GM12878 (cell line): ENCODE measurements around the gene IQGAP2. TPM values are rescaled to one million over a fixed set of nuclear protein-coding genes. Genes with fewer than 3 reads are reported as not detected.

Experiments used
- ATAC-seq: fragments of 200-7000 bp; cut with Tn5 transposase; 3 replicates; pipeline ENCODE4 v1.9.1; 2020; ENCODE audit warnings: mild to moderate bottlenecking, moderate library complexity
- BruUV-seq: library from RNA; stranded (reverse); fragments of 400-500 nt; replicated peaks from 2 replicates; lab custom pipeline; 2021; lab: Mats Ljungman, UMichigan
- CTCF ChIA-PET: fragments of 300-600 bp; sonication (Branson Sonifier 250); formaldehyde crosslinking; extraction: SDS; loops from one replicate; lab custom pipeline; 2021; ENCODE audit warnings: inconsistent platforms; lab: Yijun Ruan, JAX
- POLR2A ChIA-PET: fragments of 350-600 bp; formaldehyde crosslinking; extraction: SDS; loops from one replicate; lab custom pipeline; 2021; ENCODE audit warnings: inconsistent platforms; lab: Charles Lee
- RAD21 ChIA-PET: fragments of 300-600 bp; sonication (Branson Sonifier 250); formaldehyde crosslinking; loops from one replicate; lab custom pipeline; 2023; ENCODE audit warnings: antibody characterized with exemption; ENCODE audit not compliant: unreplicated experiment; lab: Charles Lee
- SMC1A ChIA-PET: fragments of 300-600 bp; sonication (Branson Sonifier 250); formaldehyde crosslinking; loops from one replicate; lab custom pipeline; 2023; ENCODE audit not compliant: unreplicated experiment, uncharacterized antibody; lab: Charles Lee
- DNase-seq: peaks from one replicate; pipeline ENCODE4 v3.0.0-alpha.2; 2011; ENCODE audit warnings: low read depth, low spot score
- FAIRE-seq: peaks from 3 replicates; lab custom pipeline; 2011; peaks lifted over from hg19 to GRCh38; lab: Jason Lieb, UNC
- H2AFZ ChIP-seq: 2 replicates; pipeline ENCODE4 v1.6.0; 2011; ENCODE audit warnings: low read depth, low read length, control low read depth; ENCODE audit not compliant: control insufficient read depth
- H3K27ac ChIP-seq: 2 replicates; pipeline ENCODE4 v1.5.1; 2011; ENCODE audit warnings: control low read depth; ENCODE audit not compliant: control insufficient read depth, insufficient read depth
- H3K27me3 ChIP-seq, 2 experiments: replicated peaks in 1 of 2; 2 replicates each; pipeline versions ENCODE4 v1.6.0 to v1.6.1; 2011; ENCODE audit warnings: low read length in 1 of 2; ENCODE audit not compliant: control insufficient read depth in 2 of 2, insufficient read depth in 2 of 2
- H3K36me3 ChIP-seq, 2 experiments: 2 replicates each; pipeline ENCODE4 v1.5.1; 2011; ENCODE audit warnings: low read length in 1 of 2; ENCODE audit not compliant: control insufficient read depth in 2 of 2, insufficient read depth in 2 of 2
- H3K4me1 ChIP-seq: 2 replicates; pipeline ENCODE4 v1.6.1; 2011; ENCODE audit warnings: mild to moderate bottlenecking, low read length, moderate library complexity, mixed read lengths; ENCODE audit not compliant: control insufficient read depth, insufficient read depth
- H3K4me2 ChIP-seq: 2 replicates; pipeline ENCODE4 v1.6.0; 2011; ENCODE audit warnings: control low read depth; ENCODE audit not compliant: control insufficient read depth, insufficient read depth
- H3K4me3 ChIP-seq: fragments of 200-600 bp; sonication (generic); 2 replicates; pipeline ENCODE4 v1.5.1; 2016
- H3K79me2 ChIP-seq: 2 replicates; pipeline ENCODE4 v1.6.0; 2011; ENCODE audit warnings: low read length; ENCODE audit not compliant: control insufficient read depth, insufficient read depth
- H3K9ac ChIP-seq: 2 replicates; pipeline ENCODE4 v1.8.0; 2011; ENCODE audit warnings: low read length, control low read depth, mixed read lengths; ENCODE audit not compliant: control insufficient read depth, insufficient read depth
- H3K9me3 ChIP-seq: replicated peaks from 3 replicates; pipeline ENCODE4 v1.5.1; 2011; ENCODE audit warnings: mild to moderate bottlenecking, low read length; ENCODE audit not compliant: control insufficient read depth, insufficient read depth
- H4K20me1 ChIP-seq: 2 replicates; pipeline ENCODE4 v1.6.0; 2011; ENCODE audit not compliant: control insufficient read depth, insufficient read depth
- CHD4 ChIP-seq: fragments of 200-600 bp; sonication (generic); IDR thresholded peaks from 2 replicates; pipeline ENCODE4 v1.6.1; 2016; ENCODE audit warnings: mild to moderate bottlenecking
- CREB1 ChIP-seq: IDR thresholded peaks from 2 replicates; pipeline ENCODE4 v1.6.1; 2012; ENCODE audit warnings: low read depth, mild to moderate bottlenecking, inconsistent platforms
- IKZF1 ChIP-seq: fragments of 450-650 bp; conservative IDR thresholded peaks from 2 replicates; pipeline ENCODE4 v1.6.1; 2017; ENCODE audit warnings: antibody characterized with exemption, mild to moderate bottlenecking
- KAT2A ChIP-seq: conservative IDR thresholded peaks from 2 replicates; pipeline ENCODE4 v1.6.1; 2011; ENCODE audit warnings: low read depth, low read length; ENCODE audit not compliant: control insufficient read depth
- NR2C1 ChIP-seq: fragments of 450-650 bp; IDR thresholded peaks from 2 replicates; pipeline ENCODE4 v1.6.1; 2017; ENCODE audit warnings: antibody characterized with exemption, mild to moderate bottlenecking, moderate library complexity
- POLR2A ChIP-seq: IDR thresholded peaks from 2 replicates; pipeline ENCODE4 v1.6.1; 2011; ENCODE audit warnings: low read depth, mild to moderate bottlenecking, low read length
- SMC3 ChIP-seq: IDR thresholded peaks from 2 replicates; pipeline ENCODE4 v1.6.1; 2011; ENCODE audit warnings: low read length, improper control_type of control experiment, borderline replicate concordance
- SREBF2 ChIP-seq: IDR thresholded peaks from 2 replicates; pipeline ENCODE4 v1.6.1; 2012; ENCODE audit warnings: mild to moderate bottlenecking, low read length
- SUZ12 ChIP-seq: fragments of 200-600 bp; sonication (generic); IDR thresholded peaks from one replicate; pipeline ENCODE4 v1.6.1; 2018; ENCODE audit warnings: antibody characterized with exemption, mild to moderate bottlenecking; ENCODE audit not compliant: unreplicated experiment
- TCF12 ChIP-seq: IDR thresholded peaks from 2 replicates; pipeline ENCODE4 v1.6.1; 2011; ENCODE audit warnings: low read depth, mild to moderate bottlenecking, low read length
- whole genome bisulfite sequencing: methylation state at CpG from one replicate; pipeline ENCODE4 v1.1.6; 2016; ENCODE audit warnings: low lambda C conversion rate; ENCODE audit not compliant: insufficient replicate concordance, insufficient coverage; ENCODE audit errors: missing lambda C conversion rate; 5-methylcytosine and 5-hydroxymethylcytosine counted together
- in situ Hi-C: fragments of 300-500 bp; cut with MboI; formaldehyde crosslinking; loops from 9 replicates; pipeline ENCODE4 v1.14.3; 2018; ENCODE audit warnings: mixed read lengths
- intact Hi-C: fragments of 100-400 bp; cut with micrococcal nuclease; formaldehyde crosslinking; loops from one replicate; pipeline ENCODE4 v1.14.2; 2022; ENCODE audit not compliant: unreplicated experiment
- polyA plus RNA-seq, 11 experiments: library from polyadenylated mRNA; depleted of rRNA in 4 of 11; unstranded in 6 of 11; stranded (reverse) in 5 of 11; fragments of >200 nt; fragmentation: Nextera tagmentation in 4 of 11; fragmentation: Illumina TruSeq in 1 of 11; extraction: Ambion mirVana in 4 of 11; extraction: Trizol in 1 of 11; gene quantifications; 1 replicate in 1 of 11; 2 replicates in 10 of 11; pipeline versions ENCODE4 v1.2.1 to v1.2.3, GENCODE V29; 2011 to 2016; ENCODE audit warnings: inconsistent platforms in 2 of 11, missing spikeins in 2 of 11, low read depth in 1 of 11
- total RNA-seq, 4 experiments: library from RNA; depleted of rRNA in 3 of 4; stranded (reverse); fragments of >200 nt in 3 of 4; fragmentation: Illumina TruSeq in 1 of 4; extraction: Trizol in 1 of 4; gene quantifications; 2 replicates each; pipeline versions ENCODE4 v1.2.1 to v1.2.3, GENCODE V29; 2013 to 2021
- TF ChIP-seq, protein P1 (sequence below): IDR thresholded peaks from 2 replicates; pipeline ENCODE4 v1.6.1; 2012; ENCODE audit warnings: low read depth, low read length, improper control_type of control experiment

The IQGAP2 gene
- total and polyA plus RNA-seq, 10 of the 15 experiments (the other 5 are each of a cell fraction or from before 2014, with no cell fraction given): 14.5 to 41.4 (median 21.8) TPM

GRCh38 chr5:76542241-76542640 is 139.2 kb downstream of the IQGAP2 start:
- ChIA-PET SMC1A (interaction anchor here (0.8 to 4.1 kb wide), 10 partner anchors 8 to 259 kb away, joined by 3 to 52 read pairs (median 5); partner anchors contain the start of gene IQGAP2), RAD21 (interaction anchor here (0.8 to 4.4 kb wide), 5 partner anchors 40 to 236 kb away, joined by 3 to 52 read pairs (median 23); partner anchors contain the start of gene IQGAP2), CTCF (interaction anchor here (1.0 to 4.4 kb wide), 10 partner anchors 17 to 286 kb away, joined by 3 to 65 read pairs (median 6); partner anchors contain the start of gene IQGAP2), POLR2A (interaction anchor here (1.2 kb wide), 1 partner anchor 65 kb away, joined by 3 read pairs; no protein-coding TSS in a partner anchor)
- H3K4me3 ChIP-seq: no peak overlapping the region
- in situ Hi-C loops: loop anchor here (5.0 kb wide), 1 partner anchor 135 kb away; no protein-coding TSS in a partner anchor
- H3K4me2 ChIP-seq: no peak overlapping the region
- no peaks in the 10 kb centered on the region for H3K36me3 ChIP-seq
- H4K20me1 ChIP-seq: no peaks in the 10 kb centered on the region
- no peak overlapping the region for H2AFZ ChIP-seq
- intact Hi-C loops: loop anchor here (5.0 kb wide), 1 partner anchor 190 kb away; no protein-coding TSS in a partner anchor
- peaks cover 1% of the 10 kb centered on the region for H3K79me2 ChIP-seq
- DNase-seq (no peak), FAIRE-seq (no peak), ATAC-seq (no peak)
- 73% methylated on average over 6 of the region's 6 CpGs for WGBS
- TF ChIP-seq SREBF2 (no peak), KAT2A (no peak)
- no TSS peak for BruUV-seq
- H3K27me3 ChIP-seq: no peaks in the 10 kb centered on the region
- no peak overlapping the region for H3K9ac ChIP-seq
- no peaks in the 10 kb centered on the region for H3K9me3 ChIP-seq
- peaks cover 26% of the 10 kb centered on the region for H3K4me1 ChIP-seq
- no peak overlapping the region for H3K27ac ChIP-seq

DNA sequence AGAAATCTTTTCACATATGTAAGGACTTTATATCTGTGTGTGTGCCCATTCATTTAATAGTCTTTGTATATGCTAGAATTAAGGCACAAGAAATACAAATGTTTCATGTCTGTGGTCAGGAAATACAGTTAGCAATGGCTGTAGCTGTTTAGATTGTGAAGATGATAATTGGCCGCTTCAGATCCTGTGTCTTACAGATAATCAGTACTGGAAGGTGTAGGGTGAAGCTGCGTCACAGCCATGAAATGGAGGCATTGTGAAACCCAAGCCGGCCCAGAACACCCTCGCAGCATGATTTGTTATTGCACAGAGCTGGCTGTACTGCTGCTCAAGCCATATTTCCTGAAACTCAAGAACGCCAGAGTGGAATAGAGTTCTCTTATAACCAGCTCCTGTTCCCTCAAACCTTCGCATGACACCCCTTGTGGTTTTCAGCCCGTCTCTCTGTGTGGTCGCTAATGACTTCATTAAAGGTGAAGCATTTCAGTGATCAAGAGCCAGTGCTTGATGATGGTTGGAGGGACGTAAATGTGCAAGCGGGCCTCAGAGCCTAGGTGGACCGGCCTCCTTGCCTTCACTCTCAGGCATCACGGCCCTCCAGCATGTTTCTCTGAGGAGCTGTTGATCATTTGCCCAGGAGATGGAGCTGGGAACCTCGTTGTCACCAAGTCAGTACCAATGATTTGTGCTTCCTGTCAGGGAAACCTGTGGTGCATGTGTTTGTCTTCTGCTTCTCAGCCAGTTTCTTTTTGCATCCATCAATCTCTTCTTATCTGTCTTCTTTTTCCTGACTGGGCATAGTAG is 140.0 kb downstream of the IQGAP2 start:
- FAIRE-seq (no peak), DNase-seq (no peak), ATAC-seq (no peak)
- intact Hi-C loops: loop anchor here (1.0 to 5.0 kb wide), 2 partner anchors 139 to 191 kb away; no protein-coding TSS in a partner anchor
- H3K27me3 ChIP-seq: no peaks in the 10 kb centered on the region
- no TSS peak for BruUV-seq
- H3K79me2 ChIP-seq: peaks cover 1% of the 10 kb centered on the region
- no peaks in the 10 kb centered on the region for H4K20me1 ChIP-seq
- ChIA-PET CTCF (interaction anchor here (0.6 to 4.4 kb wide), 25 partner anchors 15 to 860 kb away, joined by 3 to 65 read pairs (median 4); partner anchors contain the start of gene IQGAP2), SMC1A (interaction anchor here (0.7 to 4.1 kb wide), 26 partner anchors 9 to 469 kb away, joined by 3 to 52 read pairs (median 4); partner anchors contain the start of gene IQGAP2), POLR2A (interaction anchor here (0.7 to 1.6 kb wide), 5 partner anchors 18 to 251 kb away, joined by 3 read pairs; no protein-coding TSS in a partner anchor), RAD21 (interaction anchor here (0.8 to 4.4 kb wide), 9 partner anchors 13 to 860 kb away, joined by 3 to 52 read pairs (median 7); partner anchors contain the start of gene IQGAP2)
- in situ Hi-C loops: loop anchor here (5.0 kb wide), 1 partner anchor 136 kb away; no protein-coding TSS in a partner anchor
- no peak overlapping the region; the same call in 1 of the 2 replicates for H3K9ac ChIP-seq
- H2AFZ ChIP-seq: peak overlapping the region; percentile 61
- 0 out of 2 replicates have a peak overlapping the region, but pooled peaks have one; percentile 10 for H3K4me3 ChIP-seq
- WGBS: 59% methylated on average over 13 of the region's 13 CpGs
- no peaks in the 10 kb centered on the region for H3K9me3 ChIP-seq
- no peaks in the 10 kb centered on the region for H3K36me3 ChIP-seq
- H3K27ac ChIP-seq: no peak overlapping the region
- H3K4me2 ChIP-seq: peak overlapping the region; percentile 56
- peaks cover 31% of the 10 kb centered on the region for H3K4me1 ChIP-seq
- TF ChIP-seq CHD4 (no peak), CREB1 (0 out of 2 replicates have a peak, but pooled peaks have one; percentile 10), NR2C1 (no peak), SUZ12 (no peak), POLR2A (no peak), IKZF1 (no peak), TCF12 (no peak), SMC3 (peak; percentile 6; the same call in 1 of the 2 replicates)
- TF ChIP-seq, protein P1, sequence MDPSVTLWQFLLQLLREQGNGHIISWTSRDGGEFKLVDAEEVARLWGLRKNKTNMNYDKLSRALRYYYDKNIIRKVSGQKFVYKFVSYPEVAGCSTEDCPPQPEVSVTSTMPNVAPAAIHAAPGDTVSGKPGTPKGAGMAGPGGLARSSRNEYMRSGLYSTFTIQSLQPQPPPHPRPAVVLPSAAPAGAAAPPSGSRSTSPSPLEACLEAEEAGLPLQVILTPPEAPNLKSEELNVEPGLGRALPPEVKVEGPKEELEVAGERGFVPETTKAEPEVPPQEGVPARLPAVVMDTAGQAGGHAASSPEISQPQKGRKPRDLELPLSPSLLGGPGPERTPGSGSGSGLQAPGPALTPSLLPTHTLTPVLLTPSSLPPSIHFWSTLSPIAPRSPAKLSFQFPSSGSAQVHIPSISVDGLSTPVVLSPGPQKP: no peak
